AG04450 (cell line): ENCODE measurements around the gene LASP1. TPM values are rescaled to one million over a fixed set of nuclear protein-coding genes. Genes with fewer than 3 reads are reported as not detected.

Source experiments
- CTCF ChIA-PET: fragments of 300-600, 350-600 bp; formaldehyde crosslinking; extraction: SDS; loops from one replicate; lab custom pipeline; 2022; ENCODE audit warnings: antibody characterized with exemption, inconsistent platforms; lab: Charles Lee
- POLR2A ChIA-PET: fragments of 350-600 bp; formaldehyde crosslinking; extraction: SDS; loops from one replicate; lab custom pipeline; 2021; ENCODE audit warnings: antibody characterized with exemption, inconsistent platforms; lab: Yijun Ruan, JAX
- DNase-seq: peaks from one replicate; pipeline ENCODE4 v3.0.0-alpha.2; 2011; ENCODE audit warnings: low read depth, low spot score
- H3K27ac ChIP-seq: one replicate; pipeline ENCODE4 v1.5.1; 2012; ENCODE audit warnings: low read depth, low read length, control low read depth
- H3K27me3 ChIP-seq: one replicate; pipeline ENCODE4 v1.6.0; 2012; ENCODE audit warnings: low read length; ENCODE audit not compliant: control insufficient read depth, insufficient read depth
- H3K4me3 ChIP-seq: 2 replicates; pipeline ENCODE4 v1.5.1; 2011; ENCODE audit warnings: mild to moderate bottlenecking, low read depth, low read length, control low read depth
- H3K9me3 ChIP-seq: 2 replicates; pipeline ENCODE4 v1.5.1; 2012; ENCODE audit warnings: low read length; ENCODE audit not compliant: control insufficient read depth, insufficient read depth
- polyA plus RNA-seq: library from polyadenylated mRNA; depleted of rRNA; stranded (reverse); fragments of >200 nt; gene quantifications from 2 replicates; pipeline ENCODE4 v1.2.3, GENCODE V29; 2011
- TF ChIP-seq, protein P1 (sequence below): IDR thresholded peaks from 2 replicates; pipeline ENCODE4 v1.5.1; 2011; ENCODE audit warnings: low read depth, low read length, control low read depth, inconsistent platforms

Gene LASP1
- polyA plus RNA-seq, 1 experiment = 181 TPM

DNA sequence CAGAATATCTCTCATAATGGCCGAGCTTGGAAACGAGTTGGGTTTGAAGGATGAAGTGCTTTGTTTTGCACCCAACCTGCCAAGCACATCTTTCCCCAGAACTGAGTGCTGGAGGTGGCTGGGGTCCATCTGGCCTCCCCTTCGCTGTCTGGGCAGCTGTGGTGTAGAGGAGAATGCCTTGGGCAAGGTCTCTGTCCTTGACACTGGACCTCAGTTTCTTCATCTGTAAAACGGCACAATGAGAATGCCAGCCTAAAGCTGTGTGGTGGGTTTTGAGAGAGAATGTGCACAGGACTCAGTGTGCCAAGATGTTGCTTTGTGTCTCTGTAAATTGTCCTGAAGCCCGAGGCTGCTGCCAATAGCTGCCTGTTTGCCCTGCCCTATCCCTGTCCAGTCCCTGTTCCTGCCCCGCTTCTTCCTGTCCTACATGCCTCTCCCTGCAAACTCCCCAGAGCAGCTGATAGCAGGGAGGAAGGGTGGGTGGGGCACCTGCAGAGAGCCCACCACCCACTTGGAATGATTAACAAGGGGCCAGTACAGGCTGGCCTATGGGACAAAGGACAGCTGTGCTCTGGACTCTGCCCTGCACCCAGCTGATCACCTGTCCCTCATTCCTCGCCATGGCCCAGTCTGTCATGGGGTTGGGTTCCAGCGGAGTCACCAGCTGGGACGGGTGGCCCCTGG, 15.3 kb downstream of the LASP1 start:
- peak overlapping the region; percentile 11 for H3K27ac ChIP-seq
- no peak overlapping the region for H3K4me3 ChIP-seq
- DNase-seq = no peak
- TF ChIP-seq, protein P1, sequence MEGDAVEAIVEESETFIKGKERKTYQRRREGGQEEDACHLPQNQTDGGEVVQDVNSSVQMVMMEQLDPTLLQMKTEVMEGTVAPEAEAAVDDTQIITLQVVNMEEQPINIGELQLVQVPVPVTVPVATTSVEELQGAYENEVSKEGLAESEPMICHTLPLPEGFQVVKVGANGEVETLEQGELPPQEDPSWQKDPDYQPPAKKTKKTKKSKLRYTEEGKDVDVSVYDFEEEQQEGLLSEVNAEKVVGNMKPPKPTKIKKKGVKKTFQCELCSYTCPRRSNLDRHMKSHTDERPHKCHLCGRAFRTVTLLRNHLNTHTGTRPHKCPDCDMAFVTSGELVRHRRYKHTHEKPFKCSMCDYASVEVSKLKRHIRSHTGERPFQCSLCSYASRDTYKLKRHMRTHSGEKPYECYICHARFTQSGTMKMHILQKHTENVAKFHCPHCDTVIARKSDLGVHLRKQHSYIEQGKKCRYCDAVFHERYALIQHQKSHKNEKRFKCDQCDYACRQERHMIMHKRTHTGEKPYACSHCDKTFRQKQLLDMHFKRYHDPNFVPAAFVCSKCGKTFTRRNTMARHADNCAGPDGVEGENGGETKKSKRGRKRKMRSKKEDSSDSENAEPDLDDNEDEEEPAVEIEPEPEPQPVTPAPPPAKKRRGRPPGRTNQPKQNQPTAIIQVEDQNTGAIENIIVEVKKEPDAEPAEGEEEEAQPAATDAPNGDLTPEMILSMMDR = no peak
- ChIA-PET POLR2A (interaction anchor here (1.9 kb wide), 1 partner anchor 16 kb away, joined by 15 read pairs; the partner anchor contains the start of gene LASP1), CTCF (interaction anchor here (0.7 to 1.1 kb wide), 2 partner anchors 15 to 168 kb away, joined by 3 to 5 read pairs; partner anchors contain the start of gene LASP1)
- H3K9me3 ChIP-seq = no peaks in the 10 kb centered on the region
- no peaks in the 10 kb centered on the region for H3K27me3 ChIP-seq

DNA sequence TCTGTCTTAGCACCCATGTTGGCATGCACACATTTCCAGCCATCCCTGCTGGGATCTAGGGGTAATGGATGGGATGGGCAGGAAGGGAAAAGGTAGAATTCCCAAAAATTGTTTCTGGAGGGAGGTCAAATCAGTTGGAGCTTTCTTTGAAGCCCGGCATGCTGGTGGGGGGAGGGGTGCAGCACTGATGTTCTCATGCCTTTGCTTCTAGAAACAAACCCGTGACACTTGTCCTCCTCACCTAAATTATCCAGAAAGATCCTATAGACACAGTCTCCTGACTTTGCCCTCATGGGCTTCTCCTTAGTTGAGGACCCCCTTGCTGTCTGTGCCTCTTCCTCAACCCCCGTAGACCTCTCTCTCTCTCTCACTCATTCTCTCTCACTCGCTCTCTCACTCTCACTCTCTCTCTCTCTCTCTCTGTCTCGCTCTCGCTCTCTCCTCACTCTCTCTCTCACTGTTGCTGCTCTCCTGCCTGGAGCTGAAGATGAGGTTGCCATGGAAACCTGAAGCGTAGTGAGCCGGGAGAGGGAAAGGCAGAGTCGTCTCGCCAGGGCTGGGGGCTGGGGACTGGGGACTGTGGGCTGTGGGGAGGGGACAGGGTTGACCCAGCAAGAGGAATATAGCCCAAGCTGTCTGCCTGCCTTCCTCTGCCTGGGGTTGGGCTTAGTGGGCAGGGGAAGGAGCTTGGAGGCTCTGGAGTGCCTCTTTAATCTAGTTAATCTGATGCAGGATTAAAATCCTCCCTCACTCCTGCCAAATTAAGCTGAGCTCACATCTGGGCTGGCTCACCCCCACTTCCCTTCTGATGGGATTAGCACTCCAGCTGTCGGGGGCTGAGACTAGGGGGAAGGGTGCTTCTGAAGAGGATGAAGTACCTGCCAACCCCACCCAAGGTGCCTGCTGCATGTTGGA, 16.1 kb downstream of the LASP1 start:
- H3K27me3 ChIP-seq = no peaks in the 10 kb centered on the region
- ChIA-PET CTCF (interaction anchor here (1.1 to 1.3 kb wide), 2 partner anchors 16 to 97 kb away, joined by 3 read pairs; partner anchors contain the start of gene LASP1), POLR2A (interaction anchor here (1.9 kb wide), 1 partner anchor 17 kb away, joined by 15 read pairs; the partner anchor contains the start of gene LASP1)
- no peak for DNase-seq
- no peak overlapping the region for H3K4me3 ChIP-seq
- TF ChIP-seq, protein P1 = no peak
- H3K9me3 ChIP-seq = no peaks in the 10 kb centered on the region
- peak overlapping the region; percentile 11 for H3K27ac ChIP-seq

GRCh38 chr17:38886643-38887010, 16.8 kb downstream of the LASP1 start:
- Histone ChIP-seq H3K4me3 (no peak overlapping the region), H3K27me3 (no peaks in the 10 kb centered on the region), H3K9me3 (no peaks in the 10 kb centered on the region), H3K27ac (no peak overlapping the region)
- ChIA-PET CTCF (interaction anchor here (1.3 kb wide), 1 partner anchor 96 kb away, joined by 3 read pairs; no protein-coding TSS in a partner anchor), POLR2A (interaction anchor here (1.8 to 1.9 kb wide), 2 partner anchors 14 to 17 kb away, joined by 7 to 15 read pairs; partner anchors contain the start of gene LASP1)
- TF ChIP-seq, protein P1 = no peak
- DNase-seq = no peak

GRCh38 chr17:38888842-38889241, 19.0 kb downstream of the LASP1 start:
- H3K27me3 ChIP-seq = no peaks in the 10 kb centered on the region
- TF ChIP-seq, protein P1 = no peak
- H3K27ac ChIP-seq = no peak overlapping the region
- POLR2A ChIA-PET = no interaction called here
- no peak overlapping the region for H3K4me3 ChIP-seq
- DNase-seq = no peak
- no peaks in the 10 kb centered on the region for H3K9me3 ChIP-seq
- CTCF ChIA-PET = no interaction called here
